Measurements from ENCODE around the gene CLTA.

DNA sequence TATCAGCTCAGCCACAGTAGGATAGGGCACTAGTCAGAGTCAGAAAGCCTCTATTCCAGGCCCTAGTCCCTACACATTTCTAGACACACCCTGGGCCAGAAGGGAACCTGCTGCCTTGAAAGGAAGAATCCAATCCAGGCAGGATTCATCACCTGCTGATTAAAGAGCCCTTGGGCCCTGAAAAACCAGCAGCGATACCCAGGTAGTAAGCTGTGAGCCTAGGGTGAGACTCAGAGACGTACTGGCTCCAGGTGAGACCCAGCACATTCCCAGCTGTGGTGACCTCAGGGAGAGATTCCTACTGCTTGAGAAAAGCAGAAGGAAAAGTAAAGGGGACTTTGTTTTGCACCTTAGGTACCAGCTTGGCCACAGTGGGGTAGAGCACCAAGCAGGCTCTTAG lies 16.9 kb upstream of the CLTA start:
- TF ChIP-seq, protein P1, sequence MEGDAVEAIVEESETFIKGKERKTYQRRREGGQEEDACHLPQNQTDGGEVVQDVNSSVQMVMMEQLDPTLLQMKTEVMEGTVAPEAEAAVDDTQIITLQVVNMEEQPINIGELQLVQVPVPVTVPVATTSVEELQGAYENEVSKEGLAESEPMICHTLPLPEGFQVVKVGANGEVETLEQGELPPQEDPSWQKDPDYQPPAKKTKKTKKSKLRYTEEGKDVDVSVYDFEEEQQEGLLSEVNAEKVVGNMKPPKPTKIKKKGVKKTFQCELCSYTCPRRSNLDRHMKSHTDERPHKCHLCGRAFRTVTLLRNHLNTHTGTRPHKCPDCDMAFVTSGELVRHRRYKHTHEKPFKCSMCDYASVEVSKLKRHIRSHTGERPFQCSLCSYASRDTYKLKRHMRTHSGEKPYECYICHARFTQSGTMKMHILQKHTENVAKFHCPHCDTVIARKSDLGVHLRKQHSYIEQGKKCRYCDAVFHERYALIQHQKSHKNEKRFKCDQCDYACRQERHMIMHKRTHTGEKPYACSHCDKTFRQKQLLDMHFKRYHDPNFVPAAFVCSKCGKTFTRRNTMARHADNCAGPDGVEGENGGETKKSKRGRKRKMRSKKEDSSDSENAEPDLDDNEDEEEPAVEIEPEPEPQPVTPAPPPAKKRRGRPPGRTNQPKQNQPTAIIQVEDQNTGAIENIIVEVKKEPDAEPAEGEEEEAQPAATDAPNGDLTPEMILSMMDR (IDR thresholded peaks at IDR 0.05), result no peak
- TF ChIP-seq POLR2A (IDR thresholded peaks at IDR 0.05), result no peak
